Astrocyte (in vitro differentiated cells and primary cell): ENCODE data around the gene TMEM178B. TPM values are rescaled to one million over a fixed set of nuclear protein-coding genes. Genes with fewer than 3 reads are reported as not detected.
"Not testable (repeated sequence)": the region's sequence is repeated elsewhere in the genome, so short reads cannot be mapped to it uniquely, and the experiment has no call there.

ENCODE experiments used
- DNase-seq: peaks from one replicate; pipeline ENCODE4 v3.0.0-alpha.2; 2010; ENCODE audit warnings: low read depth
- FAIRE-seq: peaks from 2 replicates; lab custom pipeline; 2011; peaks lifted over from hg19 to GRCh38; lab: Jason Lieb, UNC
- H2AFZ ChIP-seq: 2 replicates; pipeline ENCODE4 v1.6.0; 2012; ENCODE audit warnings: low read depth, low read length, inconsistent platforms
- H3K27ac ChIP-seq: 2 replicates; pipeline ENCODE4 v1.5.1; 2011; ENCODE audit warnings: low read depth, low read length, inconsistent platforms
- H3K27me3 ChIP-seq: 2 replicates; pipeline ENCODE4 v1.6.0; 2011; ENCODE audit warnings: low read length, inconsistent platforms; ENCODE audit not compliant: insufficient read depth
- H3K36me3 ChIP-seq: 2 replicates; pipeline ENCODE4 v1.5.1; 2011; ENCODE audit warnings: low read length, inconsistent platforms; ENCODE audit not compliant: insufficient read depth
- H3K4me1 ChIP-seq: 2 replicates; pipeline ENCODE4 v1.5.1; 2011; ENCODE audit warnings: low read length, inconsistent platforms; ENCODE audit not compliant: insufficient read depth
- H3K4me2 ChIP-seq: 2 replicates; pipeline ENCODE4 v1.6.0; 2012; ENCODE audit warnings: low read length, inconsistent platforms
- H3K4me3 ChIP-seq: 2 replicates; pipeline ENCODE4 v1.5.1; 2011; ENCODE audit warnings: low read depth, mild to moderate bottlenecking, low read length, inconsistent platforms; ENCODE audit not compliant: insufficient read depth
- H3K79me2 ChIP-seq: 2 replicates; pipeline ENCODE4 v1.6.0; 2012; ENCODE audit warnings: mild to moderate bottlenecking, low read length, inconsistent platforms; ENCODE audit not compliant: insufficient read depth
- H3K9ac ChIP-seq: 2 replicates; pipeline ENCODE4 v1.6.0; 2012; ENCODE audit warnings: mild to moderate bottlenecking, low read length, inconsistent platforms
- H3K9me3 ChIP-seq: 2 replicates; pipeline ENCODE4 v1.5.1; 2012; ENCODE audit warnings: low read depth, mild to moderate bottlenecking, low read length, inconsistent platforms; ENCODE audit not compliant: insufficient read depth
- H4K20me1 ChIP-seq: 2 replicates; pipeline ENCODE4 v1.6.0; 2012; ENCODE audit warnings: low read length, inconsistent platforms; ENCODE audit not compliant: insufficient read depth
- H3K27ac Mint-ChIP-seq: one replicate; pipeline ENCODE4 v1.8.0; 2021; ENCODE audit warnings: mild to moderate bottlenecking, mixed read lengths; ENCODE audit not compliant: unreplicated experiment
- H3K27me3 Mint-ChIP-seq: one replicate; pipeline ENCODE4 v1.8.0; 2021; ENCODE audit warnings: low read depth, mixed read lengths; ENCODE audit not compliant: unreplicated experiment
- H3K36me3 Mint-ChIP-seq: one replicate; pipeline ENCODE4 v1.8.0; 2021; ENCODE audit warnings: low read depth, mixed read lengths; ENCODE audit not compliant: unreplicated experiment
- H3K4me1 Mint-ChIP-seq: one replicate; pipeline ENCODE4 v1.8.0; 2021; ENCODE audit warnings: low read depth, mixed read lengths; ENCODE audit not compliant: unreplicated experiment
- H3K4me3 Mint-ChIP-seq: one replicate; pipeline ENCODE4 v1.8.0; 2021; ENCODE audit warnings: mild to moderate bottlenecking, moderate library complexity, mixed read lengths; ENCODE audit not compliant: unreplicated experiment
- H3K9me3 Mint-ChIP-seq: one replicate; pipeline ENCODE4 v1.8.0; 2021; ENCODE audit warnings: mild to moderate bottlenecking, mixed read lengths; ENCODE audit not compliant: unreplicated experiment
- CTCF ChIP-seq: IDR thresholded peaks from 2 replicates; pipeline ENCODE4 v1.5.1; 2011; ENCODE audit warnings: low read depth, mild to moderate bottlenecking, inconsistent platforms, low read length, moderate library complexity; ENCODE audit not compliant: insufficient read depth
- EZH2 ChIP-seq: IDR thresholded peaks from 2 replicates; pipeline ENCODE4 v1.6.1; 2012; ENCODE audit warnings: mild to moderate bottlenecking, low read length, inconsistent platforms; ENCODE audit not compliant: insufficient read depth
- total RNA-seq: library from RNA; stranded (reverse); gene quantifications from 2 replicates; pipeline ENCODE4 v1.2.1, GENCODE V29; 2021

TMEM178B gene
- total RNA-seq, 1 donor from 2014 or later = 3.9 TPM

GRCh38 chr7:141328290-141328689 lies 254.4 kb downstream of the TMEM178B start:
- H3K4me1 ChIP-seq = no peaks in the 10 kb centered on the region
- H4K20me1 ChIP-seq = no peaks in the 10 kb centered on the region
- Mint-ChIP-seq H3K36me3 (peaks cover 1% of the 10 kb centered on the region), H3K27me3 (peaks cover 3% of the 10 kb centered on the region), H3K4me1 (no peaks in the 10 kb centered on the region), H3K9me3 (no peaks in the 10 kb centered on the region), H3K4me3 (no peak overlapping the region), H3K27ac (no peak overlapping the region)
- no peaks in the 10 kb centered on the region for H3K9me3 ChIP-seq
- no peaks in the 10 kb centered on the region for H3K36me3 ChIP-seq
- no peak overlapping the region for H3K4me2 ChIP-seq
- H3K79me2 ChIP-seq = no peaks in the 10 kb centered on the region
- no peak overlapping the region for H2AFZ ChIP-seq
- DNase-seq (no peak), FAIRE-seq (no peak)
- no peak overlapping the region for H3K9ac ChIP-seq
- TF ChIP-seq CTCF = no peak
- no peak for TF ChIP-seq EZH2
- H3K27me3 ChIP-seq = no peaks in the 10 kb centered on the region
- no peak overlapping the region for H3K4me3 ChIP-seq
- H3K27ac ChIP-seq = no peak overlapping the region

GRCh38 chr7:141330285-141330684 lies 256.4 kb downstream of the TMEM178B start:
- H3K4me2 ChIP-seq, H2AFZ ChIP-seq, H3K4me3 Mint-ChIP-seq, FAIRE-seq, H3K4me1 Mint-ChIP-seq, H3K36me3 ChIP-seq, H3K4me1 ChIP-seq, H3K4me3 ChIP-seq, H3K27me3 Mint-ChIP-seq, H3K79me2 ChIP-seq, DNase-seq, H3K9ac ChIP-seq, H3K27ac ChIP-seq, H3K9me3 ChIP-seq, H3K36me3 Mint-ChIP-seq, H4K20me1 ChIP-seq, H3K9me3 Mint-ChIP-seq, H3K27me3 ChIP-seq, H3K27ac Mint-ChIP-seq: not testable (repeated sequence)

- no peaks in the 10 kb centered on the region for H3K9me3 Mint-ChIP-seq
- Histone ChIP-seq H3K36me3 (no peaks in the 10 kb centered on the region), H3K9ac (no peak overlapping the region), H2AFZ (no peak overlapping the region), H3K4me3 (no peak overlapping the region), H3K9me3 (no peaks in the 10 kb centered on the region), H3K4me1 (no peaks in the 10 kb centered on the region), H3K4me2 (no peak overlapping the region), H4K20me1 (no peaks in the 10 kb centered on the region), H3K27me3 (no peaks in the 10 kb centered on the region), H3K27ac (no peak overlapping the region), H3K79me2 (no peaks in the 10 kb centered on the region)
- H3K36me3 Mint-ChIP-seq = no peaks in the 10 kb centered on the region
- no peaks in the 10 kb centered on the region for H3K4me1 Mint-ChIP-seq
- H3K4me3 Mint-ChIP-seq = no peak overlapping the region
- H3K27me3 Mint-ChIP-seq = peaks cover 4% of the 10 kb centered on the region
- FAIRE-seq (no peak), DNase-seq (no peak)
- TF ChIP-seq CTCF (no peak), EZH2 (no peak)
- no peak overlapping the region for H3K27ac Mint-ChIP-seq
Observed at GRCh38 chr7:141333459-141333858, 259.6 kb downstream of the TMEM178B start.
